Lower lobe of right lung (tissue), 2 donors: ENCODE results near the gene COL23A1. TPM values are rescaled to one million over a fixed set of nuclear protein-coding genes. Genes with fewer than 3 reads are reported as not detected.

Experiments used
- ATAC-seq, 2 donors: fragments of 200-7000 bp; cut with Tn5 transposase; one replicate each; pipeline ENCODE4 v1.9.1; 2020 to 2022; ENCODE audit warnings: mild to moderate bottlenecking in 2 of 2, moderate library complexity in 2 of 2
- DNase-seq: peaks from one replicate; pipeline ENCODE4 v3.0.0-alpha.2; 2020
- H3K27ac ChIP-seq: fragments of 200-600 bp; one replicate; pipeline ENCODE4 v1.8.0; 2022
- H3K27me3 ChIP-seq: fragments of 200-600 bp; one replicate; pipeline ENCODE4 v1.8.0; 2022; ENCODE audit warnings: low read depth
- H3K36me3 ChIP-seq: fragments of 200-600 bp; one replicate; pipeline ENCODE4 v1.8.0; 2022; ENCODE audit warnings: mild to moderate bottlenecking
- H3K4me1 ChIP-seq: fragments of 200-600 bp; one replicate; pipeline ENCODE4 v1.8.0; 2022
- H3K4me3 ChIP-seq: fragments of 200-600 bp; one replicate; pipeline ENCODE4 v1.8.0; 2022; ENCODE audit warnings: mild to moderate bottlenecking
- H3K9me3 ChIP-seq: fragments of 200-600 bp; one replicate; pipeline ENCODE4 v1.8.0; 2022
- intact Hi-C: fragments of 100-400 bp; cut with DNase I; formaldehyde crosslinking; loops from one replicate; pipeline ENCODE4 v1.11.0; 2022
- total RNA-seq: library from RNA; stranded (reverse); fragmentation: NEBNext Ultra II Directional; extraction: Animal tissue kit (Norgen Biotek cat#: 25700); gene quantifications from one replicate; pipeline ENCODE4 v1.2.1, GENCODE V29; 2021
- TF ChIP-seq, protein P1 (sequence below): fragments of 200-600 bp; IDR thresholded peaks from one replicate; pipeline ENCODE4 v1.8.0; 2022; ENCODE audit warnings: antibody characterized with exemption, mild to moderate bottlenecking
- donor health status: DM: no; HTN: yes; CAD: no; lungs with severe emphysema.

The COL23A1 gene
- total RNA-seq, 1 donor from 2014 or later, result 1.2 TPM

DNA sequence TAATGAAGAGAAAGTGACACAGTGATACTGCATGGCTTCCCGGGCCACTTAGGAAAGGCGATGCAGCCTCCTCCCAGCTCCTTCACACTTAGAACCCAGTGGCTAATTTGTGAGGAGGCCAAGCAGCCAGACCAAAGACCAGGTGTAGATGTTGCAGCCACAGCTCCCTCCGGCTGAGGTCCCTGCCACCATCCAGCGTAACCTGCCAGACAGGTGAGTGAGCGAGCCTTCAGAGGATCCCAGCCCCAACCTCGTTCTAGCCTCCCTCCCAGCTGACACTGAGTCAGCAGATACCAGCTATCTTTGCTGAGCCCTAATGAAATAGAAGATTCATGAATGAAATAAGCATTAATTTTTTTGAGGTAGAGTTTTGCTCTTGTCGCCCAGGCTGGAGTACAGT lies 59.7 kb downstream of the COL23A1 start:
- intact Hi-C loops, result no loop called here
- Histone ChIP-seq H3K27ac (no peak overlapping the region), H3K9me3 (no peaks in the 10 kb centered on the region), H3K27me3 (no peaks in the 10 kb centered on the region), H3K4me3 (no peak overlapping the region), H3K36me3 (no peaks in the 10 kb centered on the region), H3K4me1 (no peaks in the 10 kb centered on the region)
- no peak for DNase-seq
- TF ChIP-seq, protein P1, sequence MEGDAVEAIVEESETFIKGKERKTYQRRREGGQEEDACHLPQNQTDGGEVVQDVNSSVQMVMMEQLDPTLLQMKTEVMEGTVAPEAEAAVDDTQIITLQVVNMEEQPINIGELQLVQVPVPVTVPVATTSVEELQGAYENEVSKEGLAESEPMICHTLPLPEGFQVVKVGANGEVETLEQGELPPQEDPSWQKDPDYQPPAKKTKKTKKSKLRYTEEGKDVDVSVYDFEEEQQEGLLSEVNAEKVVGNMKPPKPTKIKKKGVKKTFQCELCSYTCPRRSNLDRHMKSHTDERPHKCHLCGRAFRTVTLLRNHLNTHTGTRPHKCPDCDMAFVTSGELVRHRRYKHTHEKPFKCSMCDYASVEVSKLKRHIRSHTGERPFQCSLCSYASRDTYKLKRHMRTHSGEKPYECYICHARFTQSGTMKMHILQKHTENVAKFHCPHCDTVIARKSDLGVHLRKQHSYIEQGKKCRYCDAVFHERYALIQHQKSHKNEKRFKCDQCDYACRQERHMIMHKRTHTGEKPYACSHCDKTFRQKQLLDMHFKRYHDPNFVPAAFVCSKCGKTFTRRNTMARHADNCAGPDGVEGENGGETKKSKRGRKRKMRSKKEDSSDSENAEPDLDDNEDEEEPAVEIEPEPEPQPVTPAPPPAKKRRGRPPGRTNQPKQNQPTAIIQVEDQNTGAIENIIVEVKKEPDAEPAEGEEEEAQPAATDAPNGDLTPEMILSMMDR, result no peak
- no peak for ATAC-seq

DNA sequence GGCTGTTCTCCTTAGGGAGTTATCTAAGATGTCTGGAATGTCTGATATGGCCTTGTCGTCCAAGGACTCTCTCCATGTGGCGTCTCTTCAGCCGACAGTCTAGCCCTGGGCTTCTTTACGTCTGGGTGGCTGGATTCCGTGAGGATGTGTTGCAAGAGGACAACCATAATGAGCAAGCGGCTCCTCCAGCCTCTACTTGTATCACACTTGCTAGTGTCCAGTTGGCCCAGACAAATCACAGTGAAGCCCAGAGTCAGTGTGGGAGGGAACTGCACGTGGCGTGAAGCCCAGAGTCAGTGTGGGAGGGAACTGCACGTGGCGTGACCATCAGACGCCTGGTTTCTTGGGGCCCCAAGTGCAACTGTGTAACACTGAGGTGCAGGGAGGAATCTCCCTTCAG lies 61.1 kb downstream of the COL23A1 start:
- DNase-seq (no peak), ATAC-seq (no peak)
- Histone ChIP-seq H3K4me1 (no peaks in the 10 kb centered on the region), H3K9me3 (no peaks in the 10 kb centered on the region), H3K36me3 (no peaks in the 10 kb centered on the region), H3K27me3 (no peaks in the 10 kb centered on the region), H3K4me3 (no peak overlapping the region), H3K27ac (no peak overlapping the region)
- TF ChIP-seq, protein P1, result no peak
- intact Hi-C loops, result no loop called here

DNA sequence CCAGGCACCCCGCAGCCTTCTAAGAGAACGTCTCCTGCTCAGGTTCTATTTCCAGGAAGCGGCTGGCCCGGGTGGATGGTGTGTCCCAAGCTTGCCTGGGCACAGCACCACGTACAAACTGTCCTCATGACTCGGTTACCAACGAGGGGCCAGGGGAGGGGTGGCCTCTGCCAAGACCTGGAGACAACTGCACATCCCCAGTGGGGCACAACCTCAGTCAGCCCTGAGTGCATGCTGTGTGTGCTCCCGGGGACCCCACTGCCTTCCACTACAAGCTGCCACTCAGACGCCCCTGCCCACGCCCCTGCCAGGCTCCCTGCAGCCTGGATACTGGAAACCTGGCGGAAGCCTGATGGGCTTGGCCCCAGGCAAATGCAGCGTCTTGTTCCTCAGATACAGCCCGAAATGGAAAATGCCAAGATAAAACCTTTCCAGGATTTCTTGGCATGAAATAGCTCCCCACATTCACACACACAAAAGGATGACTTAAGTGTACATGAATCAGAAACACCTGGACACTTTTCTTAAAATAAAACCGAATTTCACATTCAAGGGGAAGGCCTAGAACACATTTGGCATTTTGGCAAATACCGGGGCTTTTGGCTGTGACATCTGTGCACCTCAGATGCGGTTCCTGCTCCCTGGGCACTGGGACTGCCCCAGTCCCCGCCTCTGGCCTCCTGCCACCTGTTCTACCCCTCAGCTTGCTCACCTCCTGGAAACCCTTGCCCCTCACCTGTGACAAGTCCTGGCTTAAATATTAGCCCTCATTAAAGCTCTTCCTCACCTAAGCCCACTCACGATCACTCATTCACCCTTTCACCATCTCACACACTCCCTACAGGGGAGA lies 62.5 kb downstream of the COL23A1 start:
- Histone ChIP-seq H3K36me3 (no peaks in the 10 kb centered on the region), H3K9me3 (no peaks in the 10 kb centered on the region), H3K4me1 (no peaks in the 10 kb centered on the region), H3K27me3 (no peaks in the 10 kb centered on the region), H3K27ac (no peak overlapping the region), H3K4me3 (no peak overlapping the region)
- DNase-seq, result no peak
- intact Hi-C loops, result no loop called here
- ATAC-seq, result peak in 1 of 2 donors; percentile 7
- TF ChIP-seq, protein P1, result no peak

DNA sequence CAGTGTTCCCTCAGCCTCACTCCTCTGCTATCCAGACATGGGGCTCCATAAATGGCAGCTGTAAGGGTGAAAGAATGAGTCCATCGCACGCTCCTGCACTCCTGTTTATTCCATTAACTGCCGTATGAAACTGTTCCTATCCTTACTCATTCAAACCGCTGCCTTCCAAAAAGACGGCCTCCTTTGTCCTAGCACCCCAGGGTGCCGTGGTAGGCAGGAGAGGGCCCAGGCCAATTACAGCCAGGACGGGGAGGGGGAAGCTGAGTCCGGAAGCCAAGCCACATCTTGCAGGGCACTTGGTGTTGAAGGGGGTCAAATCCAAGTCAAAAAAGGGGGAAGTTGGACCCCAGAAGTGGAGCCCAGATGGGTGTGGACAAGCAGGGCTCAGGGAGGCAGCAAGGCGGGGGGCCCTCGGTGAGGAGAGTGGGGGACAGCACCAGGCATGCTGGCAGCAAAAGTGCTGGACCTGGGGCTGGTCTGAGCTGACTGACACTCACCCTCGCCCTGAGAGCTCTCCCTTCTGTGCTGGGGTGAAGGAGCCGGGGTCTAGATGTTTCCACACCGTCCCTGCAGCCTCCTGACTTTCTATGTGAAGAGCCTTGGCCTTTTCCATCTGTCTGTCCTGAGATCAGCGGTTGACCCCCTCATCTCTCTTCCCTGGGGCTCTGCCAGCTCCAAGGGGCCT lies 63.3 kb downstream of the COL23A1 start:
- intact Hi-C loops, result no loop called here
- no peaks in the 10 kb centered on the region for H3K9me3 ChIP-seq
- H3K4me1 ChIP-seq, result no peaks in the 10 kb centered on the region
- no peak overlapping the region for H3K4me3 ChIP-seq
- no peaks in the 10 kb centered on the region for H3K27me3 ChIP-seq
- DNase-seq, result no peak
- H3K36me3 ChIP-seq, result no peaks in the 10 kb centered on the region
- peak in 1 of 2 donors; percentile 9 for ATAC-seq
- H3K27ac ChIP-seq, result no peak overlapping the region
- TF ChIP-seq, protein P1, result no peak

DNA sequence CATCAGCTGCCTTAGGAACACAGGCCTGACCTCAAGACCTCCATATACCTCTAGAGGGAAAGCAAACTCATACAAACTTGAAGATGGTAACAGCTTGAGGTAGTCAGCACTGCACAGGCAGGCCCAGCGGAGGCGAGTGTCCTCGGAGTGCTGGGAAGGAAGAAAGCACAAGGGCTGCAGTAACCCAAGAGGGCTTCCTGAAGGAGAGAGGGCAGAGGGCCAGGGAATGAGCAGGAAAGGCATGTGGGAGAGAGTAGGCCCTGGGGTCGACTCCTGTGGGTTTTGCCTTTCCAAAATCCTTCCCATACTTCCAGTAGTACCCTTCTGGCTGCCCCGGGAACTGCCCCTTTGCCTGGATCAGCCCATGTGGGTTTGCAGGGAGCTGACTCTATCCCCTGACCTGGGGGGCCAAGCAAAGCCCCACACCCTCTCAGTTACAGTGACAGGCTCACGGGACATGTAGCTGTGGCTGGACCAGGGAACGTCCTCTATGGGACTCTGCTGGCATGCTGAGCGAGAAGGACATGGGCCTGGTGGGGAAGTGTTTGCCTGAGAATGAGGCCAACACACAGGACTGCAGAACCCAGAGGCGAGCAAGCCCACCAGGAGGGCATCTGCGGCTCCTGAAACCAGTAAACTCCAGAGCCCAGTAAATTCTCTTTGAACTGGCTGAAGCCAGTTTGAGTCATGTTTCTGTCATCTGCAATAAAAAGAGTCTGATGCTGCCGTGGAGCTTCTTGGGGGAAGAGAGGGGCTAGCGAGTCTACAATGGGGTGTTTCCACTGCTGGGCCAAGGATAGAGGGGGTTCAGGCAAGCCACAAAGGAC lies 64.1 kb downstream of the COL23A1 start:
- TF ChIP-seq, protein P1, result no peak
- intact Hi-C loops, result no loop called here
- H3K9me3 ChIP-seq, result no peaks in the 10 kb centered on the region
- H3K4me3 ChIP-seq, result no peak overlapping the region
- H3K4me1 ChIP-seq, result no peaks in the 10 kb centered on the region
- no peak overlapping the region for H3K27ac ChIP-seq
- DNase-seq (no peak), ATAC-seq (no peak)
- no peaks in the 10 kb centered on the region for H3K36me3 ChIP-seq
- no peaks in the 10 kb centered on the region for H3K27me3 ChIP-seq
